ENCODE data around the gene PDZD4.

PDZD4 gene

DNA sequence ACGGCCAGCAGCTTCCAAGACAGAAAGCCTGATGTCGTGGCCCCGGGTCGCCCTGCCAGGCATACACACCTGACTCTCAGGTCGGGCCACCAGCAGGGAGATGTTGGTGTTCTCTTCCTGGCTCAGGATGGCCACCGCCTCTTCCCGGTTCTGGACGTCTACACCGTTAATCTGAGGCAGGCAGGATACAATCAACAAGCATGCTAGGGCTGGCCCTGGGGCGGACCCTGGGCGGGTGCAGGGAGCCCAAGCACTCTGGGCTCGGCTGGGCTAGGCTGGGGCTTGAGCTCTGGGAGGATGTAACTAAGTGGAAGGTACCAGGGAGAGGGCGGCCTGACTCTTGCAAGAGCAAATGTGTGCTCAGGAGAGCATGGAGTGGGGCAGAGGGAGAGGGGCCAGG is 24.9 kb downstream of the PDZD4 start:
- DNase-seq: no peak

DNA sequence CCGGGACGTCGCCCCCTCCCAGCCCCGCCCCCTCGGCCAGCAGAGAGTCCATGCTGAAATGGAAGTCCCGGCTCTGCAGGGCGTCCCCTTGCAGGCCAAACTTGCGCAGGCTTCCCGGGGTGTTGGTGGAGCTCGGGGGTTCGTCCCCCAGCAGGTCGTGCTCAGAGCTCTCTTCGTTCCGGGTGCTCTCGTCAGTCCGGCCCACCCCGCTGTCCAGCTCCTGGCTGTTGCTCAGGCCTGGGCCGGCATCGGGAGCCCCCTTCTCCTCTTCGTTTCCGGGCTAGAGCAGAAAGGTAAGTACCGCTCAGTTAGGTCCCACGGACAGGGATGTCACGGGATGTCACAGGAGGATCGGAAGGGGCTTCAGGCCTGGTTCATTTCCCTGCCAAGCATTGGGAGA is 25.7 kb downstream of the PDZD4 start:
- no peak for DNase-seq

GRCh38 chrX:153804100-153804595 is 26.2 kb downstream of the PDZD4 start:
- no peak for DNase-seq

DNA sequence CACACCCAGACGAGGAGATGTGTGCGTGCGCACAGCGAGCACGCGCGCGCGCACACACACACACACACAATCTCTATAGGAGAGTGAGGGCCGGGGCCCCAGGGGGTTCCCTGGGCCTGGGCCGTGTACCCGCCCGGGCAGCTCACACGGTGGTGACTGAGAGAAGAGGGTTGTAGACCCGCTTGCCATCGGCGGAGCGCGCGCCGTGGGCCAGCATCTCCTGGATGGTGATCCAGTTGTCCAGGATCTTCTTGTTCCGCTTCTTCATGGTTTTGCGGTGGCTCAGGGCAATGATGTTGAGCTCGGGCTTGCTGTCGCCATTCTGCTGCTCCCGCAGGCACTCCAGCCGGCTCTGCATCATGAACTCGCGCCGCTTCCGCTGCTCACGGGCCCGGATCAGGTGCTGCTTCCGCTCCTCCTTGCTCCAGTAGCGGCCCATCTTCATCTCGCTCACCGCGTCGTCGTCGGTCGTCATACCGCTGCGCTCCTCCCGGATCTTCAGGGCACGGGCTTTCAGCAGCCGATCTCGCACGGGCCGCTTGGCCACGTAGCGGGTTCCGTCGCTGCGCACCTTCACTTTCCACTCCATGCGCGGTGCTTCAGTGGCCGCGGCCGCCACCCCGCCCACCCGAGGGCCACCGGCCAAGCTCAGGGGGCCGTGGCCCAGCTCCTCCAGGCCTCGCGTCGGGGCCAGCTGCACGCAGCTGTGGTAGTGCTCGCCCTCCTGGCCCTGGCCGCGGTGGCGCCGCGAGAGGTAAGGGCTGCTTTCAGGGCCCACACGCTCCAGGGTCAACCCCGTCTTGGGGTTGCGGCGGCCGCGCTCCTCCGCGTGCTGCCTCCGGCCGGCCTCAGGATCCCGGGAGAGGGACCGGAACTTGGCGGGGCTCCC is 26.9 kb downstream of the PDZD4 start:
- DNase-seq: no peak

GRCh38 chrX:153802513-153803045 is 27.8 kb downstream of the PDZD4 start:
- DNase-seq: no peak

GRCh38 chrX:153801669-153802068 is 28.7 kb downstream of the PDZD4 start:
- DNase-seq: no peak

DNA sequence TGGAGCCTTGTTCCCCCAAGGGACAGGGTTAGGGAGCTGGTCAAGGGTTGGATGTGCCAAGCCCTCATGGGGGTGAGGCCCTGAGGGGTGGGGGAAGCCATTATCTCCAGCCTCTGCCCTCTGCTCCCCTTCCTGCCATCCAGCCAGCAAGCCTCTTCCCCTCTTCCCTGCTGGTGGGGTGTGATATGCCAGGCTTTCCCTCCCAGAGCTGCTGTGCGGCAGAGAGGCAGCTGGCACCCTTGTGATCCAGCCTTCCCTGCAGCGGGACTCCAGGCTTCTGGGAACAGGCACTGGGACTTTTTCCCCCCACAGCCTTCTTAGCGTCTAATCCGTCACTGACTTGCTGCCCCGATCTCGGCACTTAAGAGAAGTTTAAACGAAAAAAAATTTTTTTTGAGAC is 29.6 kb downstream of the PDZD4 start:
- DNase-seq: no peak

DNA sequence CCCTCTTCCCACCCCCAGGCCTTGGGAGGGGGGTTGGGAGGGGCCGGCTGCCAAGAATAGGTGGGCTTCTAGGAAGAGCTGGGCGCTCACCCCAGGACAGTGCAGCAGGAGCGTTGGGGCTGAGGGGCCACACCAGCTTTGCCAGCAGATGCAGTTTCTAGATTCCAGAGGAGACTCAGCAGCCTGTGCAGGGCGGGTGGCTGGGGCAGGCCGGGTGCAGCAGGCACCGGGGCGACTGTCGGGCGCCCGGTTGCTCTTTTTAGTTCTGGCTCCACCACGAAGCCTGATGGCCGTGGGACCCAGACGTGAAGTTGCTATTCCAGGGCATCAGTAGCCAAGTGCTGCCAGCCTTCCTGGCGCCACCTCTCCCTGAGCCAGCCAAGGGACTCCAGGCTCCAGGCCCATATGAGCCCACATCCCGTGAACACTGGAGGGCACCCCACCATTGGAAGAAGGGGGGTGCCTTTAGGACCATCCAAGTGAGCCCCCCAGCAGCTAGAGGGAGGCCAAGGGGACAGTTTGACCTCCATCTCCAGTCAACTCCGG is 30.1 kb downstream of the PDZD4 start:
- no peak for DNase-seq

GRCh38 chrX:153799326-153799725 is 31.0 kb downstream of the PDZD4 start:
- DNase-seq: no peak

GRCh38 chrX:153797415-153798015 is 32.8 kb downstream of the PDZD4 start:
- DNase-seq: no peak

GRCh38 chrX:153794897-153795816 is 35.2 kb downstream of the PDZD4 start:
- DNase-seq: no peak

DNA sequence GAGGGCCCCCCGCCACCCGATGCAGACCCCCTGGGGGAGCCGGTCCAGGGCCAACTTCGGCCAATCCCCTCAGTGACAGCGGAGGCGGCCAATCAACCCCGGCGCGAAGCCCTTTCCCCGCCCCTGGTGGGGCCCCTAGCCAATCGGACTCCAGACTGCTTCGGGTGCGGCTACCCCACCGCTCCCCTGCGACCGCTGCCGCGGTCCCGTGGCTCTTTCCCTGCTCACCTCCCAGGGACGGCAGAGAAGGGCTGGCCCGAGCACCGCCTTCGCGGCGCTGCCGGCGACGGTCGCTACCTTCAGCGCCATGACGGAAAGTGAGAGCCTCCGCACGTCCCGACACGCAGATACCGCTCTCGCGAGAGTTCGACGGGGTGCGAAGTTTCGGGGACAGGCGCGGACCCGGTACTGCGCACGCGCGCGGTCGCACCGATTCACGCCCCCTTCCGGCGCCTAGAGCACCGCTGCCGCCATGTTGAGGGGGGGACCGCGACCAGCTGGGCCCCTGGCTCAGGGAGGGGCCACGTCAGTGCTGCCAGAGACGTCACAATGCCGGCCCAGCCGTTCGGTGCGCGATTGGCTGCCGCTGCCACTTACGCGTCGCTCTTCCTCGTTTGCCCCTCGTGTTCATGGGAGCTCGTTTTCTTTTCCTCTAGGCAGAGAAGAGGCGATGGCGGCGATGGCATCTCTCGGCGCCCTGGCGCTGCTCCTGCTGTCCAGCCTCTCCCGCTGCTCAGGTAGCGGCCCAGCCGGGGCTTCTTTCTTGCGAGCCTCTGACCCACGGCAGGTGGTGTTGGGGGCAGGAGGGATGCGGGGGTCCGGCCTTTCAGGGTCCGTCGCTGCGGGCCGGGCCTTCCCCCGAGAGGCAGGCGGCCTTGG is 36.1 kb downstream of the PDZD4 start, which contains the start of the genes IDH3G and SSR4:
IDH3G (minus strand) TSS at position 358 of the 879 bp plus-strand sequence; CDS start at position 309, 49 bp downstream.
SSR4 (plus strand) TSS at position 651 of the 879 bp plus-strand sequence; CDS start at position 671, 20 bp downstream.
- peak; percentile 90 for DNase-seq

- no peak for DNase-seq
Measured at GRCh38 chrX:153793291-153793690, 37.1 kb downstream of the PDZD4 start.

DNA sequence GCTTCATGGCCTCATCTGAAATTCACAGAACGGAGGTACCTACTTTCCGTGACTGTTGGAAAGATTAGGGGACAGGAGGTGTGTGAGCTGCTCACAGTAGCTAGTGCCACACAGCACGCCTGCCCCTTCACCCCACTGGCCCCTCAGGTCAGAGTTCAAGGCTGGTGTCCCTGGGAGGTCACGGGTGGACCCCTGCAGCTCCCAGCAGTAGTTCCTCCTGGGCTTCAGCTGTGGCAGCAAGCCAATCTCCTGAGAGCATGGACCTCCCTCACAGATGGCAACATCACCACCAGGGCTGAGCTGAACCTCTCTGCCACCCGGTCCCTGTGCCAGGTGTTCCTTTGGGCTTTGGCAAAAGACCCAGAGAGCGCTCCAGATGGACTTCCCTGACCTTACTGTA is 38.0 kb downstream of the PDZD4 start:
- DNase-seq: no peak

DNA sequence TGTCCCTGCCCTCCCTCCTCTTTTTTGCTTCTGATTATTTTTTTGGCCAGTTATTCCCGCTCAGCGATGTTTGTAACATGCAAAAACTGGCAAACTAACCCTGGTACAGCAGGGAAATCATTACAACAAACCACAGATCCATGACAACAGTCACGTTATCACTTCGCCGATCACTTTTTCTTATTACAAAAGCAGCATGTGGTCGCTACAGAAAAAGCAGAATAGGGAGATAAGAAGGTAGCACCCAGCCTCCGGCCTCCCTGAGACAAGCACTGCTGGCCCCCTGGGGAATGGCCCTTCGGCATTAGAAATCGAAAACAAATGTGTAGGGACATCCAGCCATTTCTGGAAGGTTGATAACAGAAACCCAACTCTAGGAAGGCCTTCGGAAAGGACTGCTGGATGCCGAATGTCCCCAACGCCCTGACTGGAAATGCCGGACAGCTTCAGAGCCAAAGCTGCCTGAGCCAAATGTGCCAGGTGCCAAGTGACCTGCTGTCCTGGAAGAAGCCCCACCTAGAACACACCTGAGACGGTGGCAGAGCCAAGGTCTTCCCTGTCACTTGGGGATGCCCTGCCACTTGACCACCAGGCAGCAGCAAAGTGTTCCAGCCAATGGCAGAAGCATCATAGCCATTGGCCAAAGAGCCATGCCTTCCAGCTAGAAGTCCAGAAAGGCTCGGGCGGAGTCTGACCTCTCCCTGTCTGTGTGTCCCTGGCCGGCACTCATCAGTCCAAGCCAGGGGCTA is 39.1 kb downstream of the PDZD4 start:
- DNase-seq: no peak

GRCh38 chrX:153789654-153790053 is 40.7 kb downstream of the PDZD4 start:
- no peak for DNase-seq

DNA sequence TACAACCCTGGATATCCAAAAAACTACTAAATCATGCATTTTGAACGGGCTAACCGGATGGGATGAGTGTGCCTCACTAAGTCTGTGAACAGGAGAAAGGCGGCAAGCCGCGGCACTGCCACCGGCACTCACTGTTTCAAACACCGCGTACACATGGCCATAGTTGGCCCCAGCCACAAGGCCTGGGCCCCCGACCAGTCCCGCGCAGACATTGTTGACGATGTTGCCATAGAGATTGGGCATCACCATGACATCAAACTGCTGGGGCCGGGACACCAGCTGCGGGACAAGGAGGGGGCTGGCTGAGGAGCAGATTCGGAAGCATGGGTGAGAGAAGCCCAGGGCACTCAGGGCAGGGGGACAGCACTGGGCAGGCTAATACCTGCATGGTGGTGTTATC is 43.7 kb downstream of the PDZD4 start:
- no peak for DNase-seq

DNA sequence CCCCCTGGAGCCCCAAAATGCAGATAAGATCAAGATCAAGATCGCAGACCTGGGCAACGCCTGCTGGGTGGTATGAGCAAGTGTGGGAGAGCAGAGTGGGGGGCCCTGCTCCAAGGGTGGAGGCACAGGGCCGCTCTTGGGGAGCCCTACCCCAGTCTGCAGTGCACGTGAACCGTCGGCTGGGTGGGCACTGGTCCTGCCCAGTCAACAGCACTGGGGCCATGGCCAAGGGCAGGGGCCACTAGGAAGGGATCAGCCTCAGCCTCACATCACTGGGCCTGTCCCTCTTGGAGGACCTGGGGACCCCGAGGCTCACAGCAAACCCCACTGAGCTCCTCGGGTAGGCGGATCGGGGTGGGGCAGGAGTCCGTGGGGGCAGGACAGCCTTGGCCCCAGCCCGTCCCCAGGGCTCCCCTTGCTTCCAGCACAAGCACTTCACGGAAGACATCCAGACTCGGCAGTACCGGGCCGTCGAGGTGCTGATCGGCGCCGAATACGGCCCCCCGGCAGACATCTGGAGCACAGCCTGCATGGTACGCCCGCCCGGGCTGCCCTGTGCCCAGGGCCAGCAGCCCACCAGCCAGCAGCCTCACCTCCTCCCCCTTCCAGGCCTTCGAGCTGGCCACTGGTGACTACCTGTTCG is 45.9 kb downstream of the PDZD4 start:
- no peak for DNase-seq

DNA sequence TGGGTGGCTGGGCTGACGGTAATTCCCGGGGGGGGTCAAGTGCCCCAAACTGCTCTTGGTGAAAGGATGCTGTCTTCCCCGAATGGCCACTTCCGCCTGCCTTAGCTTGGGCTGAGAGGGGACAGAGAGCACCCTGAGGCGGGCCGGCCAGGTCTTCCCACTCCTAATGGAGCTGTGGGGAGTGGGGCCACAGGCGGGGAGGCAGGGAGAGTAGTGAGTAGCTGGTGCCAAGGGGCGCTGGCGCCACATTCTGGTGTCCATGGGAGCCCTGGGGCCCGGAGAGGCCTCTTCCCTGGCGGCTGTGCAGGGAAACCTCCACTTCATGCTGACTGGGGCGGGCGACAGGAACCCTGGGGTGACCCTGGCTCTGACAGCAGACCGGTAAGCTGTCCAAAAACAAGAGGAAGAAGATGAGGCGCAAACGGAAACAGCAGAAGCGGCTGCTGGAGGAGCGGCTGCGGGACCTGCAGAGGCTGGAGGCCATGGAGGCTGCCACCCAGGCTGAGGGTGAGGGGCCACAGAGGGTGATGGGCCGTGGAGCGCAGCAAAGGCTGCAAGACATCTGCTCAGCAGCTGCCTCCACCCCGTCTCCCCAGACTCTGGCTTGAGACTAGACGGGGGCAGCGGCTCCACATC is 46.8 kb downstream of the PDZD4 start:
- DNase-seq: no peak
